SK-N-SH treated with all-trans-retinoic acid at 6 μM for 48 hours (cell line): Measurements from ENCODE around the gene PCNX3.

ENCODE experiments used
- ISL1 ChIP-seq: fragments of 250-450 bp; sonication (Bioruptor Pico); IDR thresholded peaks from 2 replicates; pipeline ENCODE4 v2.1.2; 2022; ENCODE audit warnings: mild to moderate bottlenecking, moderate library complexity
- OSR1 ChIP-seq: fragments of 250-450 bp; sonication (Bioruptor Pico); IDR thresholded peaks from 2 replicates; pipeline ENCODE4 v1.8.0; 2022; ENCODE audit warnings: moderate library complexity, mild to moderate bottlenecking, inconsistent platforms
- RARB ChIP-seq: fragments of 250-450 bp; sonication (Bioruptor Pico); IDR thresholded peaks from 2 replicates; pipeline ENCODE4 v1.8.0; 2021; ENCODE audit warnings: mild to moderate bottlenecking, moderate library complexity
- TF ChIP-seq, protein P1 (sequence below): fragments of 250-450 bp; sonication (Bioruptor Pico); IDR thresholded peaks from 2 replicates; pipeline ENCODE4 v1.5.0; 2020; ENCODE audit warnings: mild to moderate bottlenecking, moderate library complexity
- TF ChIP-seq, protein P2 (sequence below): fragments of 250-450 bp; sonication (Bioruptor Pico); IDR thresholded peaks from 2 replicates; pipeline ENCODE4 v1.5.1; 2021; ENCODE audit warnings: mild to moderate bottlenecking, moderate library complexity

- TF ChIP-seq OSR1, result no peak
- TF ChIP-seq RARB (CRISPR knock-in tag), result no peak
- no peak for TF ChIP-seq ISL1 (CRISPR knock-in tag)
- TF ChIP-seq, protein P1, sequence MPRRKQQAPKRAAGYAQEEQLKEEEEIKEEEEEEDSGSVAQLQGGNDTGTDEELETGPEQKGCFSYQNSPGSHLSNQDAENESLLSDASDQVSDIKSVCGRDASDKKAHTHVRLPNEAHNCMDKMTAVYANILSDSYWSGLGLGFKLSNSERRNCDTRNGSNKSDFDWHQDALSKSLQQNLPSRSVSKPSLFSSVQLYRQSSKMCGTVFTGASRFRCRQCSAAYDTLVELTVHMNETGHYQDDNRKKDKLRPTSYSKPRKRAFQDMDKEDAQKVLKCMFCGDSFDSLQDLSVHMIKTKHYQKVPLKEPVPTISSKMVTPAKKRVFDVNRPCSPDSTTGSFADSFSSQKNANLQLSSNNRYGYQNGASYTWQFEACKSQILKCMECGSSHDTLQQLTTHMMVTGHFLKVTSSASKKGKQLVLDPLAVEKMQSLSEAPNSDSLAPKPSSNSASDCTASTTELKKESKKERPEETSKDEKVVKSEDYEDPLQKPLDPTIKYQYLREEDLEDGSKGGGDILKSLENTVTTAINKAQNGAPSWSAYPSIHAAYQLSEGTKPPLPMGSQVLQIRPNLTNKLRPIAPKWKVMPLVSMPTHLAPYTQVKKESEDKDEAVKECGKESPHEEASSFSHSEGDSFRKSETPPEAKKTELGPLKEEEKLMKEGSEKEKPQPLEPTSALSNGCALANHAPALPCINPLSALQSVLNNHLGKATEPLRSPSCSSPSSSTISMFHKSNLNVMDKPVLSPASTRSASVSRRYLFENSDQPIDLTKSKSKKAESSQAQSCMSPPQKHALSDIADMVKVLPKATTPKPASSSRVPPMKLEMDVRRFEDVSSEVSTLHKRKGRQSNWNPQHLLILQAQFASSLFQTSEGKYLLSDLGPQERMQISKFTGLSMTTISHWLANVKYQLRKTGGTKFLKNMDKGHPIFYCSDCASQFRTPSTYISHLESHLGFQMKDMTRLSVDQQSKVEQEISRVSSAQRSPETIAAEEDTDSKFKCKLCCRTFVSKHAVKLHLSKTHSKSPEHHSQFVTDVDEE (CRISPR knock-in tag), result no peak
- TF ChIP-seq, protein P2, sequence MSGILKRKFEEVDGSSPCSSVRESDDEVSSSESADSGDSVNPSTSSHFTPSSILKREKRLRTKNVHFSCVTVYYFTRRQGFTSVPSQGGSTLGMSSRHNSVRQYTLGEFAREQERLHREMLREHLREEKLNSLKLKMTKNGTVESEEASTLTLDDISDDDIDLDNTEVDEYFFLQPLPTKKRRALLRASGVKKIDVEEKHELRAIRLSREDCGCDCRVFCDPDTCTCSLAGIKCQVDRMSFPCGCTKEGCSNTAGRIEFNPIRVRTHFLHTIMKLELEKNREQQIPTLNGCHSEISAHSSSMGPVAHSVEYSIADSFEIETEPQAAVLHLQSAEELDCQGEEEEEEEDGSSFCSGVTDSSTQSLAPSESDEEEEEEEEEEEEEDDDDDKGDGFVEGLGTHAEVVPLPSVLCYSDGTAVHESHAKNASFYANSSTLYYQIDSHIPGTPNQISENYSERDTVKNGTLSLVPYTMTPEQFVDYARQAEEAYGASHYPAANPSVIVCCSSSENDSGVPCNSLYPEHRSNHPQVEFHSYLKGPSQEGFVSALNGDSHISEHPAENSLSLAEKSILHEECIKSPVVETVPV, result no peak
Observed at GRCh38 chr11:65622011-65622410, 6.4 kb downstream of the PCNX3 start.
